NCI-H2227 (cell line): ENCODE measurements around the gene GNPTG.

Source experiments
- DNase-seq: peaks from one replicate; lab custom pipeline; 2025; ENCODE audit not compliant: unreplicated experiment; lab: John Stamatoyannopoulos, UW

The GNPTG gene

DNA sequence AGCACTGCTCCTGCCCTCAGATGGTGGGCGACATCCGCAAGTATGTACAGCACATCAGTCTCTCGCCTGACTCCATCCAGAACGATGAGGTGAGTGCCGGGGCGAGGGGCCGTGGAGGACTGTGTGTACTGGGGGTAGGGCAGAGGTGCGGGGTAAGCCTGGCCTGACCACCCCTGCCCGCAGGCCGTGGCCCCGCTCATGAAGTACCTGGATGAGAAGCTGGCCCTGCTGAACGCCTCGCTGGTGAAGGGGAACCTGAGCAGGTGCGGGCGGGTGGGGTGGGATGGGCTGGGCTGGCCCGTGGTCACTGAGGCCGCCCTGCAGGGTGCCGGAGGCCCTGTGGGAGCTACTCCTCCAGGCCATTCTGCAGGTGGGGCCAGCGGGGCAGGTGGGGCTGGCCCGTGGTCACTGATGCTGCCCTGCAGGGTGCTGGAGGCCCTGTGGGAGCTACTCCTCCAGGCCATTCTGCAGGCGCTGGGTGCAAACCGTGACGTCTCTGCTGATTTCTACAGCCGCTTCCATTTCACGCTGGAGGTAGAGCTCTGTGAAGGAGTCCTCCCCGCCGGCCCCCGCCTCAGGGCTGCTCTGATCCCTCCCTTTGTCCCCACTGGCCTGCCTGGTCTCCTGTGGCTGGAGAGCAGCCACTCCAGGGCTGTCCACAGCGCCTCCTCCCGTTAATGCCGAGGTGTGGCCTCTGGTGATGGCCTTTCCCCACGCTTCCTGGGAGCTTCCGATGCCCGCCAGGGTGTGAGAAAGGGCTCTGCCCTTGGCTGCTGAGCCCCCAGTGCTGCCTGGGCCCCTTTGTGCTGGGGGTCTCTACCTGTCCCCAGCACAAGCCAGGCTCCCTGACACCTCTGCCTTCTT, 5.1 kb upstream of the GNPTG start:
- DNase-seq, result no peak

DNA sequence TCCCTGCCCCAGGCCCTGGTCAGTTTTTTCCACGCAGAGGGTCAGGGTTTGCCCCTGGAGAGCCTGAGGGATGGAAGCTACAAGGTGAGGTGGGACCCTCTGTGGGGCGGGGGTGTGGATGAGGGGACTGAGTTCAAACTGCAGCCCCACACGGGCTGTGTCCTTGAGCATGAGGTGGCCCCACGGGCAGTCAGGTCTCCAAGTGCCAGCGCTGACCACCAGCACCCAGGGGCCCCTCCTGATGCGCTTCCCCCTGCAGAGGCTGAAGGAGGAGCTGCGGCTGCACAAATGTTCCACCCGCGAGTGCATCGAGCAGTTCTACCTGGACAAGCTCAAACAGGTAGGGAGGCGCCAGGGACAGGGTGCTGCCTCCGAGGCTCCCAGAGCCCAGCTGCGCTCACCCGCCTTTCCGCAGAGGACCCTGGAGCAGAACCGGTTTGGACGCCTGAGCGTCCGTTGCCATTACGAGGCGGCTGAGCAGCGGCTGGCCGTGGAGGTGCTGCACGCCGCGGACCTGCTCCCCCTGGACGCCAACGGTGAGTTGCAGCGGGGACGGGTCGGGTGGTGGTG, 4.4 kb upstream of the GNPTG start:
- no peak for DNase-seq

DNA sequence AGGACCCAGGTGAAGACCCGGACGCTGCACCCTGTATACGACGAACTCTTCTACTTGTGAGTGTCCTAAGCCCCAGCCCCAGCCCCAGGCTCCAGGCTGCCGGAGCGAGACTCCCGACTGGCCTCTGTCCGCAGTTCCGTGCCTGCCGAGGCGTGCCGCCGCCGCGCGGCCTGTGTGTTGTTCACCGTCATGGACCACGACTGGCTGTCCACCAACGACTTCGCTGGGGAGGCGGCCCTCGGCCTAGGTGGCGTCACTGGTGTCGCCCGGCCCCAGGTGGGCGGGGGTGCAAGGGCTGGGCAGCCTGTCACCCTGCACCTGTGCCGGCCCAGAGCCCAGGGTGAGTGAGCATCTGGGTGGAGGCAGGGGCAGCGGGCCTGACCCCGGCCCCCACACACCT, 3.8 kb upstream of the GNPTG start:
- DNase-seq, result no peak

DNA sequence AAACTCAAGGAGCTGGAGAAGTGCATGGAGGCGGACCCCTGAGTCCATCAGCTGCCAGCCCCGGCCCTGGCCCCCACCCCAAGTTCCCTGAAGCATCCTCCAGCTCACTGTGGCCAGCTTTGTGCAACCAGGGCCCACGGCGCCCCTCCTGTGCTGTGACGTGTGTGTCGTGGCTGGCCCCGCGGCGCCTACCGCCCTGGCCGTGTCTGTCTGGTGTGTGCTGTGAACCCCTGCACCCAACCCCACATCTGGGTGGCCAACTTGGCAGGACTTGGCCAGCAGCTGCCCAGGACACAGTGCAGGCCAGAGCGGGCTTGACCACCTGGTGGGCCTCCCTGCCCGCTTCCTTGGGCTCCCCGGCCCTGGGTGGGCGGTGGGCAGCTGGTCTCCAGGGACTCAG, 3.3 kb upstream of the GNPTG start:
- DNase-seq, result no peak

DNA sequence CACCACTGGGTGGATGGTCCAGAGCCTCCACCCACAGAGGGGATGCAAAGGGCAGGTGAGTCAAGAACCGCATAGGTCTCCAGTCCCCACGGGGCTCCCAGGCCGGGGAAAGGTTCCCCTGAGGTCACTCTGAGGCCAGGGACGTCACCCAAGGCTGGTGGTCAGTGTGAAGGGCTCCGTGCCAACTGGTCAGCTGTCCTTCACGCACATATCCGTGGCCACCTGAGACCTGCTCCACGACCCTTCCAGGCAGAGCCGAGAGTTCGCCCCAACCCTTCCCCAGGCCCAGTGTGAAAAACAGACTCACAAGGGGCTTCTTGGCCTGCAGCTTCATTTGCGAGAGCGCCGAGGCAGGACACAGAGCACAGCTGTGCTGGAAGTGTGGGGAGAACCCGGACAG, 2.8 kb upstream of the GNPTG start:
- DNase-seq, result no peak

DNA sequence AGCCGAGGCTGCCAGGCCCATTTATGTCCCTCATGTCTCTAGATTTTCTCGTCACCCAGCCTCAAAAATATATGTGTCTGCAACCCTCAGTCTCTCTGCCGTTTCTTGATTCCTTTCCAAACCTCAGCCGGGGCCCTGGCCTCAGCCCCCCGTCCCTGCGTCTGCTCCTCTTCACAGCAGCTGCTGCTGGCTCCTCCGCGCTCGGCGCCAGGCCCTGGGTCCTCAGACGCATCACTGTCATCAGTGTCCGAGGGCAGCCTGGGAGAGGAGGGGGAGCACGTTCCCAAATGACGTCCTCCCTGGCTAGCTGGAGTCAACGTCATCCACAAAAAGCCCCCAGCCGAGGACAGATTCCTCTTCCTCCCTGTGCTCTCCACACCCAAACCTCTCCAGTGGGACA, 2.4 kb upstream of the GNPTG start:
- DNase-seq, result no peak

DNA sequence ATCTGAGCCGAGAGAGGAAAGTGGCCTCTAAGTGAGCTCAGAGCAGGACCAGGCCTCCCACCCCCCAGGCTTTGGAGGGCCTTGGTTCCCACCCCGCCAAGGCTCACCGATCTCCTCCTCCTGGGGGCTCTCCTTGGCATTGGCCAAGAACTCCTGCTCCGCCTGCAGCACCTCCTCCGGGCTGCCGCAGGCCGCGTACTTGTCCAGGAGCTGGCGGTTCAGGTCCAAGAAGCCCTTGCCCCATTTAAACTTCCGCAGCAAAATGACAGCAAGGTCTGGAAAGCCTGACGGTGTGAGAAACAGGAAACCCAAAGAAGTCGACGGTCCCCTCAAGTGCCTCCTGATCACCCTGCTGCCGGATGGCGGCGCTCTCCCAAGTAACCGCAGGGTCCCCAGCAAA, 1.8 kb upstream of the GNPTG start:
- DNase-seq, result no peak

DNA sequence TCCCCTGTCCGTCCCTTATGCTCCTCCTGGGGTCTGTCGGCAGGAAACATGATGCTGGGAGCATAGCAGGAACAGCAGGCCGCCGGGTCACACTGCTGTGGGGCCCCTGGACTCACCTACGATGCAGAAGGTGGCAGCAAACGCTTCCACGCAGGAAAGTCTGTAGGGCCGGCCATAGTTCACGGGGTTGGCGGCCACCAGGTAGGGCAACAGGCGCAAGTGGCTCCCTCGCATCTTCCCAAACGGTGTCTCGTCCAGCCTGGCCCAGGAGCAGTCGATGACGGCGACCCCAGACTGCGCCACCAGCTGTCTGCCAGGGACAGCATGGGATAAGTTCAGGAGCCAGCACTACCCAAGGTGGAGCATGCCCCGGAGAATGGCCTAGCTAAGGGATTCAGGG, 1.0 kb upstream of the GNPTG start:
- no peak for DNase-seq

DNA sequence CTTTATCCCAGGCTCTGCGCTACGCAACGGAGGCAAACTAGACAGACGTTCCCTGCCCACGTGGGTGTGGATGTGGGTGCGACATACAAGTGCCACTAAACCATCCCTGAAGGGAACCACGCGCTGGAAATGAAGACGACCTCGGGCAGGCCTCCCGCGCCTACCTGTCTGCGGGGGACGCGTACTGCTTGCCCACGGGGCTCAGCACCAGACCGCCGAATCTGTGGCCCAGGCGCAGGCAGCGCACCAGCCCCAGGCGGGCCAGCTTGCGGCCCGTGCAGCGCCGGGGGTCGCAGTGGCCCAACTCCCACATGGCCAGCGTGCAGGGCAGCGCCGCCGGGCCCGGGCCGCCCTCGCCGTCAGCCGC, 533 bp upstream of the GNPTG start:
- no peak for DNase-seq

DNA sequence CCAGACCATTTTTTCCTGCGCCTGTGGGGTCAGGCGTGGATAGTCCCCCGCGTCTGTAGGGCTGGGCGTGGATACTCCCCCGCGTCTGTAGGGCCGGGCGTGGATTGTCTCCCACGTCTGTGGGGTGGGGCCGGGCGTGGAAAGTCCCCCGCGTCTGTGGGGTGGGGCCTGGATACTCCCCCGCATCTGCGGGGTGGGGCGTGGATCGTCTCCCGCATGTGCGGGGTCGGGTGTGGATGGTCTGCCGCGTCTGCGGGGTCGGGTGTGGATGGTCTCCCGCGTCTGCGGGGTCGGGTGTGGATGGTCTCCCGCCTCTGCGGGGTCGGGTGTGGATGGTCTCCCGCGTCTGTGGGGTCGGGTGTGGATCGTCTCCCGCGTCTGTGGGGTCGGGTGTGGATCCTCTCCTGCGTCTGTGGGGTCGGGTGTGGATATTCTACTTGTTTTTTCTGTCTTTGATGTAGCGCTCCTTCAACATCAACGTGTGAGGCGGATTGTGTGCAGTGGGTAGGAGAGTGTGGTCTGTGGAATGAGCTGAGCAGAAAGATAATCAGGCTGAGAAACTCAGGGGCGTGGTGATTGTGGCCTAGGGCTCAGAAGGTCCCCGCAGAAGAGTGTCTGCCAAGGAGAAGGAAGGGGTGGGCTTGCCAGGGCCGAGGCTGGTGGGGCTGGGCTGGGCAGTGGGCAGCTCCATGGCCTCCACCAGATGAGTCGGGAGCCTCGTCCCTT, 3.2 kb downstream of the GNPTG start:
- no peak for DNase-seq

DNA sequence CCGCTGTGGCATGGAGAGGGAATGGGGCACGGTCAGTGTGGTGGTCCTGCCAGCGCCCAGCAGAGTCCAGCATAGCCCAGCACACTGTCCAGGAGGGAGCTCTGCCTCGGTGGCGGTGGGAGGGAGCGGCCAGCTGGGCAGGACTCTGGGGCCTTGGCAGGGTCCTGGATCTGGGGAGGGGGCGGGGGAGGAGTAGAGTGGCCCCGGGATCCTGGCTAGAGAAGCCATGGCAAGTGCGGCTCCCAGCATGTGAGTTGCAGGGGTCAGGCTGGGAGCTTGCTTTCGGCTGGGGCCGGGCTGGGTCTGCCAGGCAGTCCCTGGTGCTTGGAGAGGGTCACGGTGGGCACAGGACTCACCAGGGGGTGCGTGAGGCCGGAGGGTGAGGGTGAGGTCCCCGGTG, 3.9 kb downstream of the GNPTG start:
- DNase-seq, result no peak

DNA sequence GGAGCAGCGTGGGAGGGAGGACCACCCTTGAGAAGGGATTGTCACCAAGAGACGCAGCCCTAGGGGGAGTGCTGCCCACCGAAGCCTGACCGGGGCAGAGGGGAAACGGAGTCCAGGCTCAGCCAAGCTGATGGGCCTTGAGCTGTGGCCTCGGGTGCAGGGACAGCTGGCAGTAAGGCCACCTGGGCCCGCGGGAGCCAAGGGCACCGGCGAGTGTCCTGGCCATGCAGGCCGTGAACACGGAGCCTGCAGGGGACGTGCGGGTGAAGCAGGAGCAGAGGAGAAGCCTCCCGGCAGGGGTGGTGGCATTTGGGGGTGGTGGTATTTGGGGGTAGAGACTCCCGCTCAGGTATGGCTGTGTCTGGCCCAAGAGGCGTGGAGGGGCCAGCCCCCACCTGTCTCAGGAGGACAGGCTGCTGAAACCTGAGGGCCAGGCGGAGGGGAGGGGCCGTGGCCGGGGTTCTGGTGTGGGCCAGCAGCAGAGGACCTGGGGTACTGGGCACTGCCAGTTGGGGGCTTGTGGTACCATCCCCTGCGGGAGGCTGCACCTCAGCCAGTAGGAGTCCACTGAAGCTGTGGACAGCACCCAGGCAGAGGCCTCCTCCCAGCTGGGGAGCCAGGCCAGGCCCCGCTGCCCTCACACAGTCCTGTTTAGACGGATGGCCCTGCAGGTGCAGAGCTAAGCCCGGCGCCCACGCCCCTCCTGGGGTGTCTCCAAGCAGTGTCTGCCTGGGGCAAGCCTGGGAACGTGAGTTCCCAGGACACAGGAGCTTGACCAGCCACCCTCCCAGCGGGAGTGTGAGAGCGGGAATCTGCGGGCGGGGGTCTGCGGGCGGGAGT, 4.5 kb downstream of the GNPTG start:
- no peak for DNase-seq

DNA sequence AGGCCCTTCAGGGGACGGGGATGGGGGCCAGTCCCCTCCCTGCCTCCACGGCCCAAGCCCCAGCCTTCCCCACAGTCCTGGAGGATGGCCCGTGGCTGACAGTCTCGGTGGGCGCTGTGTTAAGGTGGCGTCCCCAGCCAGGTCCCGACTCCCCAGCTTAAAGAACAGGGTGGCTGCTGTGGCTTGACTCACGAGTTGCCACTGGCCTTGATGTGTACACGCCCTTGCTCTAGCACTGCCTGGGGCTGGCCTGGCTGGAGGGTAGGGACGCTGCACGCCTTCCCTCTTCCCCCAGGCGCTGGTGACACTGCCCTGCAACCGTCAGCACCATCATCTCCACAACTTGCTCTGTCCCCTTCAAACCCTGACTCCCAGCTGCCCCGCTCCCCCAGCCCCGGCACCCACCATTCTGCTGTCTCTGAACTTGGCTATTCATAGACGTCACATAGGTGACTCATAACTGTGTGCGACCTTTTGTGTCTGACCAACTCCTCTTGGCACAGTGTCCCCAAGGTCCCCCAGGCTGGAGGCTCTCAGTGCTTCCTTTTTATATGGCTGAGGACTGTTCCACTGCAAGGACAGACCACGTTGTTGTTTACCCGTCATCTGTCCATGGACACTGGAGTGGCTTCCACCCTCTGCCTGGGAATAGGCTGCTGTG, 6.3 kb downstream of the GNPTG start:
- no peak for DNase-seq

DNA sequence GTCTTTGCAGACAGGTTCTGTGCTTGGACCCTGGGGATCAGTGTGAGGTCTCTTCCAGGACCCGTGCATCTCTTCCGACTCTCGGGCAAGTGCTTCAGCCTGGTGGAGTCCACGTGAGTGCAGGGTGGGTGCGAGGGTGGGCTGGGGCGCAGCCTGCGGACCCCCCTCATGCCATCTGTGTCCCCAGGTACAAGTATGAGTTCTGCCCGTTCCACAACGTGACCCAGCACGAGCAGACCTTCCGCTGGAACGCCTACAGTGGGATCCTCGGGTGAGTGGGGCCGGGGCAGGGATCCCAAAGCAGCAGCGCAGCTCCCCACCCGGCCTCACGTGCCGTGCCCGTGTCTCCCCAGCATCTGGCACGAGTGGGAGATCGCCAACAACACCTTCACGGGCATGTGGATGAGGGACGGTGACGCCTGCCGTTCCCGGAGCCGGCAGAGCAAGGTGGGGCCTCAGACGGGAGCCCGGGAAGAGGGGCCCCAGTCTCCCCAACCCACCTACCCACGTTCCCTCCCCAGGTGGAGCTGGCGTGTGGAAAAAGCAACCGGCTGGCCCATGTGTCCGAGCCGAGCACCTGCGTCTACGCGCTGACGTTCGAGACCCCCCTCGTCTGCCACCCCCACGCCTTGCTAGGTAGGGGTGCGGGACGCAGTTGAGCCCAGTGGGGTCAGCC, 10.1 kb downstream of the GNPTG start:
- no peak for DNase-seq

DNA sequence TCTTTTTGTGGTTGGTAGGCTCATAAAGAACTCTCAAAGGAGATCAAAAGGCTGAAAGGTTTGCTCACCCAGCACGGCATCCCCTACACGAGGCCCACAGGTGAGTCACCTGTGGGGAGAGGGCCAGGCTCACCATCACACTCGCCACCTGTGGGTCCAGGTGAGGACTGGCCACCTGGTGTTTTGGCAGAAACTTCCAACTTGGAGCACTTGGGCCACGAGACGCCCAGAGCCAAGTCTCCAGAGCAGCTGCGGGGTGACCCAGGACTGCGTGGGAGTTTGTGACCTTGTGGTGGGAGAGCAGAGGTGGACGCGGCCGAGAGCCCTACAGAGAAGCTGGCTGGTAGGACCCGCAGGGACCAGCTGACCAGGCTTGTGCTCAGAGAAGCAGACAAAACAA, 11.1 kb downstream of the GNPTG start:
- no peak for DNase-seq

DNA sequence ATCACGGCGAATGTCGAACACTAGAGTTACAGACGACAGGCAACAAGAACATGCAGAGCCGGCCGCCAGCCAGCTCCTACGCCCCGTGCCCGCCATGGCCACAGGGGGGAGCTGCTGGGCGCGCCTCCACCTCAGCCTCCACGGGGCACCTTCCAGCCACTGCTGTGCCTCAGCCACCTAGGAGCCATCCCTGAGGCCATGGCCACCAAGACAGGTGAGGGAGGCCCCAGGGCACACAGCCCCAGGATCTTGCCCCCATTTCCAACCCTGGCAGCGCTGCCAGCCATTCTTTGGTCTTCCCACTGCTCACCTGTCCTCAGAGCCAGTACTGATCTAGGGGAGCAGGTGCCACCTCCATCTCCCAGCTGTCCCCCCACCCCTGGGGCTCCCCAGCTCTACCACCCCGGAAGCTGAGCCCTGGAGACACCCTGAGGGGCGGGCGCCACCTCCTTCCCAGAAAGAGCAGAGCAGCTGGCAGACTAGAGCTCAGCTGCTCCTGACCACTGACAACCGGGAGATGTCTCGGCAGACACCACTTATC, 11.8 kb downstream of the GNPTG start:
- DNase-seq, result peak; percentile 58

DNA sequence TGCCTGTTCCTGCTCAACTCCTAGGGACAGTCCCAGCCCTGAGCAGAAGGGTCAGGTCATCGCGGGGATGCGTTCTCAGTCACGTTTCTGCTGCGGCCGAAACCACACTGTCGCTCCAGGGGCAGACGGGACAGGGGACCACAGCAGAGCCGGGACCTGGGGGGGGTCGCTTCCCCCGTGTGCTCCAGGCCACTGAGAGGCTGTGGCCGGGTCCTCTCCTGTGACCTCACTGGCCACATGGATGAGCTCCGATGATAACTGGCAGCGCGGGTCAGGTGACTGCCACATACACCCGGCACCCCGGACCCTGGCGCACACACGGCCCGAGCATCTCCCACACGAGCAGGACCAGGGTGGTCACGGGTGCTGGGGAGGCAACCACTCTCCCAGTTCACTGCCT, 12.8 kb downstream of the GNPTG start:
- DNase-seq, result no peak

DNA sequence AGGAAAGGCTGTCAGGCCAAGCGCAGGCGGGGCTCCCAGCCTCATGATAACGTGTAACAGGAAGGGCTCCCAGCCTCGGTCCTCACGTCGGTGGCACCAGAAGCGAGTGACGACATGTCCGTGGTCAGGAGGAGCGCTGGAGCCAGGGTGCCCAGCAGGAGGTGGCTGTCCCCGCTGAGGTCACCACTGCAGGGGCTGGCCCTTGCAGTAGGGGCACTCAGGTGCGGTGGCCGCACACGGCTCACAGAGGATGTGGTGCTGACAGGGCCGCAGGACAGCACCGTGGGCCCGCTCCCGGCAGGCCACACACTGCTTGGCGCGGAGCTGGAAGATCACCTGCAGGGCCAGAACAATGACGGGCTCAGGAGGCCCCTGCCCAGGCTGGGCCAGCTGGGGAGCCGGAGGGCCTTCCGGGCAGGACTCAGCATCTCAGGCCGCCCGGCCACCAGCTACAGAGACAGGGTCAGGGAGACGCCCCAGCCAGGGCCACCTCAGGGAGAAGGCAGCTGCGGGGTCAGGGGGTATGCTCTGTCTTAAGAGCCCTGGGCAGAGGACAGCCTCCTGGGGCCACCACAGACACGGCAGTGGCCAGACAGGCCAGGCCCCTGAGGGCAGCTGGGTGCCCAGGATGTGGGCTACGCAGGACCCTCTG, 14.5 kb downstream of the GNPTG start:
- DNase-seq, result no peak

DNA sequence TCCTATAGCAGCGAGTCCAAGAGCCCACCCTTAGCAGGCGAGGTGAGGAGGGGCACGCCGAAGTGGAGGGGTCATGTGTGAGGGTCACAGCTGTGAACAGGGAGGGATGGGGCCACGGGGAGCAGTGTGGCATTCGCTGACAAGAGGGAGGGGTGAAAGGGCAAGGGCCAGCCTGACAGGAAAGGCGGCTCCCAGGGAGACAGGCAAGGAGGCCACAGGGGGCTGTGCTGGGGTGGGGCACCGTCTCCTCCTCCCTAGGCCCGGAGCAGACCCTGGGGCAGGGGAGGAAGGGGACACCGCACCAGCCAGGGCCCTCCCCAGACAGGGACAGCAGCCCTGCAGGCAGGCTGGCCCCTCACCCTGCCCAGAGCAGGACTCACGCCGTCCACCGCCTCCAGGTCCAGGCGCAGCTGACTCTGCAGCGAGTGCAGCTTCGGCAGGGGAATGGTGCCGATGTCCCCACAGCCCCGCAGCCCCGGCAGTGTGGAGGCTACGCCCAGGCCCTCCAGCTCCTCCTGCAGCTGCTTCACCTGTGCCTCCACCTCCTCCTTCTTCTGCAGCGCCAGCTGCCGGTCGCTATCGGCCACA, 15.1 kb downstream of the GNPTG start:
- no peak for DNase-seq
